Kasumi-1 (cell line): ENCODE results near the gene SLC12A7.
"Not testable (repeated sequence)": the region's sequence is repeated elsewhere in the genome, so short reads cannot be mapped to it uniquely, and the experiment has no call there.

Experiments used
- DNase-seq, 2 experiments: peaks; one replicate each; lab custom pipeline; 2025; lab: John Stamatoyannopoulos, UW

SLC12A7 gene

GRCh38 chr5:1095990-1096363, 15.9 kb downstream of the SLC12A7 start:
- DNase-seq = no peak

- DNase-seq = no peak
Measured at GRCh38 chr5:1095302-1095989, 16.4 kb downstream of the SLC12A7 start.

GRCh38 chr5:1094670-1095190, 17.1 kb downstream of the SLC12A7 start:
- no peak for DNase-seq

- DNase-seq = no peak
Measured at GRCh38 chr5:1093361-1093760, 18.5 kb downstream of the SLC12A7 start.

GRCh38 chr5:1092122-1092521, 19.7 kb downstream of the SLC12A7 start:
- DNase-seq = no peak

GRCh38 chr5:1091632-1092031, 20.2 kb downstream of the SLC12A7 start:
- DNase-seq = no peak

GRCh38 chr5:1090538-1090937, 21.3 kb downstream of the SLC12A7 start:
- no peak for DNase-seq

GRCh38 chr5:1089621-1090040, 22.2 kb downstream of the SLC12A7 start:
- no peak for DNase-seq

GRCh38 chr5:1089146-1089545, 22.7 kb downstream of the SLC12A7 start:
- DNase-seq = no peak

- no peak for DNase-seq
Measured at GRCh38 chr5:1088726-1089125, 23.1 kb downstream of the SLC12A7 start.

- no peak for DNase-seq
Measured at GRCh38 chr5:1088031-1088430, 23.8 kb downstream of the SLC12A7 start.

GRCh38 chr5:1087428-1087827, 24.4 kb downstream of the SLC12A7 start:
- no peak for DNase-seq

GRCh38 chr5:1086871-1087270, 25.0 kb downstream of the SLC12A7 start:
- no peak for DNase-seq

- DNase-seq = no peak
Measured at GRCh38 chr5:1086137-1086536, 25.7 kb downstream of the SLC12A7 start.

GRCh38 chr5:1085391-1085790, 26.5 kb downstream of the SLC12A7 start:
- no peak for DNase-seq

- DNase-seq = no peak
Measured at GRCh38 chr5:1083823-1084605, 27.8 kb downstream of the SLC12A7 start.

- not testable (repeated sequence) for DNase-seq
Measured at GRCh38 chr5:1083026-1083425, 28.8 kb downstream of the SLC12A7 start.

- DNase-seq = no peak
Measured at GRCh38 chr5:1081519-1081918, 30.3 kb downstream of the SLC12A7 start.

GRCh38 chr5:1080432-1080831, 31.4 kb downstream of the SLC12A7 start:
- no peak for DNase-seq

GRCh38 chr5:1079961-1080360, 31.9 kb downstream of the SLC12A7 start:
- no peak for DNase-seq

- DNase-seq = no peak
Measured at GRCh38 chr5:1079486-1079885, 32.4 kb downstream of the SLC12A7 start.

GRCh38 chr5:1078851-1079250, 33.0 kb downstream of the SLC12A7 start:
- DNase-seq = no peak

GRCh38 chr5:1078206-1078605, 33.7 kb downstream of the SLC12A7 start:
- no peak for DNase-seq
